Measurements from ENCODE around the gene MON2.

DNA sequence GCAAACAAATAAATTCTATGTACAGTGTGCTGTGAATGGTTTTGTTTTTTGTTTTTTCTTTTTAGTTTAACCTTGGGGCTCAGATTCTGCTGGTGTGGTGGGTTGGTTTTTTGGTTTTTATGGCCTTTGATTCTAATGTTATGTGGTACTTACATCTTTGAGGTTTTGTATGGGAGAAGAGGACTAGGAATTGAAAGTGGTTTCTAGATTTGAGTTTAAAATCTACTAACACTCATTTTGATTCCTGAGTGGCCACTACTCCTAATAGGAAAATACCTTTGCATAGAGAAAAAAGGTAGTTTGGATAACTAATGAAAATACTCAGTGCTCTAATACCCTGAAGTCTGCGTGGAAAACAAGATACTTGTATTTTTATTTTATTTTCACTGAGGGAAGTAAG lies 137.7 kb downstream of the MON2 start:
- TF ChIP-seq CREB1 (IDR thresholded peaks at IDR 0.05) = no peak
- TF ChIP-seq RBBP5 (IDR thresholded peaks at IDR 0.05; ENCODE audit: borderline replicate concordance, low read depth, low read length) = no peak
- TF ChIP-seq, protein P1, sequence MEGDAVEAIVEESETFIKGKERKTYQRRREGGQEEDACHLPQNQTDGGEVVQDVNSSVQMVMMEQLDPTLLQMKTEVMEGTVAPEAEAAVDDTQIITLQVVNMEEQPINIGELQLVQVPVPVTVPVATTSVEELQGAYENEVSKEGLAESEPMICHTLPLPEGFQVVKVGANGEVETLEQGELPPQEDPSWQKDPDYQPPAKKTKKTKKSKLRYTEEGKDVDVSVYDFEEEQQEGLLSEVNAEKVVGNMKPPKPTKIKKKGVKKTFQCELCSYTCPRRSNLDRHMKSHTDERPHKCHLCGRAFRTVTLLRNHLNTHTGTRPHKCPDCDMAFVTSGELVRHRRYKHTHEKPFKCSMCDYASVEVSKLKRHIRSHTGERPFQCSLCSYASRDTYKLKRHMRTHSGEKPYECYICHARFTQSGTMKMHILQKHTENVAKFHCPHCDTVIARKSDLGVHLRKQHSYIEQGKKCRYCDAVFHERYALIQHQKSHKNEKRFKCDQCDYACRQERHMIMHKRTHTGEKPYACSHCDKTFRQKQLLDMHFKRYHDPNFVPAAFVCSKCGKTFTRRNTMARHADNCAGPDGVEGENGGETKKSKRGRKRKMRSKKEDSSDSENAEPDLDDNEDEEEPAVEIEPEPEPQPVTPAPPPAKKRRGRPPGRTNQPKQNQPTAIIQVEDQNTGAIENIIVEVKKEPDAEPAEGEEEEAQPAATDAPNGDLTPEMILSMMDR (IDR thresholded peaks at IDR 0.05; ENCODE audit: control extremely low read depth in 1 of 3, insufficient read depth in 1 of 3, low read depth in 1 of 3, low read length in 3 of 3) = no peak
- TF ChIP-seq POLR2A (IDR thresholded peaks at IDR 0.05; ENCODE audit: control extremely low read depth in 1 of 2, low read depth in 2 of 2, low read length in 2 of 2) = no peak
- TF ChIP-seq, protein P2, sequence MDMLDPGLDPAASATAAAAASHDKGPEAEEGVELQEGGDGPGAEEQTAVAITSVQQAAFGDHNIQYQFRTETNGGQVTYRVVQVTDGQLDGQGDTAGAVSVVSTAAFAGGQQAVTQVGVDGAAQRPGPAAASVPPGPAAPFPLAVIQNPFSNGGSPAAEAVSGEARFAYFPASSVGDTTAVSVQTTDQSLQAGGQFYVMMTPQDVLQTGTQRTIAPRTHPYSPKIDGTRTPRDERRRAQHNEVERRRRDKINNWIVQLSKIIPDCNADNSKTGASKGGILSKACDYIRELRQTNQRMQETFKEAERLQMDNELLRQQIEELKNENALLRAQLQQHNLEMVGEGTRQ (IDR thresholded peaks at IDR 0.05; ENCODE audit: low read length) = no peak
- TF ChIP-seq CEBPB (IDR thresholded peaks at IDR 0.05; ENCODE audit: low read depth, low read length) = no peak
- TF ChIP-seq SIRT6 (IDR thresholded peaks at IDR 0.05; ENCODE audit: low read length) = no peak
- TF ChIP-seq SIX5 (IDR thresholded peaks at IDR 0.05; ENCODE audit: low read depth, low read length) = no peak
- no peak for TF ChIP-seq GABPA (IDR thresholded peaks at IDR 0.05; ENCODE audit: borderline replicate concordance, insufficient read depth, low read length)
